GM12878 (cell line): Measurements from ENCODE around the gene ABCC4. TPM values are rescaled to one million over a fixed set of nuclear protein-coding genes. Genes with fewer than 3 reads are reported as not detected.

ENCODE experiments used
- ATAC-seq: fragments of 200-7000 bp; cut with Tn5 transposase; 3 replicates; pipeline ENCODE4 v1.9.1; 2020; ENCODE audit warnings: mild to moderate bottlenecking, moderate library complexity
- BruUV-seq: library from RNA; stranded (reverse); fragments of 400-500 nt; replicated peaks from 2 replicates; lab custom pipeline; 2021; lab: Mats Ljungman, UMichigan
- CTCF ChIA-PET: fragments of 300-600 bp; sonication (Branson Sonifier 250); formaldehyde crosslinking; extraction: SDS; loops from one replicate; lab custom pipeline; 2021; ENCODE audit warnings: inconsistent platforms; lab: Yijun Ruan, JAX
- POLR2A ChIA-PET: fragments of 350-600 bp; formaldehyde crosslinking; extraction: SDS; loops from one replicate; lab custom pipeline; 2021; ENCODE audit warnings: inconsistent platforms; lab: Charles Lee
- RAD21 ChIA-PET: fragments of 300-600 bp; sonication (Branson Sonifier 250); formaldehyde crosslinking; loops from one replicate; lab custom pipeline; 2023; ENCODE audit warnings: antibody characterized with exemption; ENCODE audit not compliant: unreplicated experiment; lab: Charles Lee
- SMC1A ChIA-PET: fragments of 300-600 bp; sonication (Branson Sonifier 250); formaldehyde crosslinking; loops from one replicate; lab custom pipeline; 2023; ENCODE audit not compliant: unreplicated experiment, uncharacterized antibody; lab: Charles Lee
- DNase-seq: peaks from one replicate; pipeline ENCODE4 v3.0.0-alpha.2; 2011; ENCODE audit warnings: low read depth, low spot score
- FAIRE-seq: peaks from 3 replicates; lab custom pipeline; 2011; peaks lifted over from hg19 to GRCh38; lab: Jason Lieb, UNC
- H2AFZ ChIP-seq: 2 replicates; pipeline ENCODE4 v1.6.0; 2011; ENCODE audit warnings: low read depth, low read length, control low read depth; ENCODE audit not compliant: control insufficient read depth
- H3K27ac ChIP-seq: 2 replicates; pipeline ENCODE4 v1.5.1; 2011; ENCODE audit warnings: control low read depth; ENCODE audit not compliant: control insufficient read depth, insufficient read depth
- H3K27me3 ChIP-seq, 2 experiments: replicated peaks in 1 of 2; 2 replicates each; pipeline versions ENCODE4 v1.6.0 to v1.6.1; 2011; ENCODE audit warnings: low read length in 1 of 2; ENCODE audit not compliant: control insufficient read depth in 2 of 2, insufficient read depth in 2 of 2
- H3K36me3 ChIP-seq, 2 experiments: 2 replicates each; pipeline ENCODE4 v1.5.1; 2011; ENCODE audit warnings: low read length in 1 of 2; ENCODE audit not compliant: control insufficient read depth in 2 of 2, insufficient read depth in 2 of 2
- H3K4me1 ChIP-seq: 2 replicates; pipeline ENCODE4 v1.6.1; 2011; ENCODE audit warnings: mild to moderate bottlenecking, low read length, moderate library complexity, mixed read lengths; ENCODE audit not compliant: control insufficient read depth, insufficient read depth
- H3K4me2 ChIP-seq: 2 replicates; pipeline ENCODE4 v1.6.0; 2011; ENCODE audit warnings: control low read depth; ENCODE audit not compliant: control insufficient read depth, insufficient read depth
- H3K4me3 ChIP-seq: fragments of 200-600 bp; sonication (generic); 2 replicates; pipeline ENCODE4 v1.5.1; 2016
- H3K79me2 ChIP-seq: 2 replicates; pipeline ENCODE4 v1.6.0; 2011; ENCODE audit warnings: low read length; ENCODE audit not compliant: control insufficient read depth, insufficient read depth
- H3K9ac ChIP-seq: 2 replicates; pipeline ENCODE4 v1.8.0; 2011; ENCODE audit warnings: low read length, control low read depth, mixed read lengths; ENCODE audit not compliant: control insufficient read depth, insufficient read depth
- H3K9me3 ChIP-seq: replicated peaks from 3 replicates; pipeline ENCODE4 v1.5.1; 2011; ENCODE audit warnings: mild to moderate bottlenecking, low read length; ENCODE audit not compliant: control insufficient read depth, insufficient read depth
- H4K20me1 ChIP-seq: 2 replicates; pipeline ENCODE4 v1.6.0; 2011; ENCODE audit not compliant: control insufficient read depth, insufficient read depth
- CEBPB ChIP-seq, 2 experiments: fragments of 150-350 bp in 1 of 2; IDR thresholded peaks; 2 replicates each; pipeline ENCODE4 v1.6.1; 2012 to 2014; ENCODE audit warnings: low read depth in 2 of 2, low read length in 2 of 2, borderline replicate concordance in 1 of 2, inconsistent platforms in 1 of 2
- E2F4 ChIP-seq: IDR thresholded peaks from 2 replicates; pipeline ENCODE4 v1.6.1; 2012; ENCODE audit warnings: low read depth, low read length, improper control_type of control experiment
- E2F8 ChIP-seq: fragments of 450-650 bp; IDR thresholded peaks from 2 replicates; pipeline ENCODE4 v1.6.1; 2018; ENCODE audit warnings: mild to moderate bottlenecking, low read depth, moderate library complexity; ENCODE audit not compliant: partially characterized antibody
- EP300 ChIP-seq, 2 experiments: fragments of 150-350 bp in 1 of 2; IDR thresholded peaks; 2 replicates each; pipeline ENCODE4 v1.6.1; 2011 to 2012; ENCODE audit warnings: low read depth in 2 of 2, low read length in 2 of 2, borderline replicate concordance in 1 of 2, improper control_type of control experiment in 1 of 2, inconsistent platforms in 1 of 2; ENCODE audit not compliant: control insufficient read depth in 1 of 2
- RCOR1 ChIP-seq: conservative IDR thresholded peaks from 2 replicates; pipeline ENCODE4 v1.6.1; 2012; ENCODE audit warnings: low read depth, low read length, improper control_type of control experiment
- ZBTB4 ChIP-seq: fragments of 450-650 bp; formaldehyde crosslinking; IDR thresholded peaks from 2 replicates; pipeline ENCODE4 v1.4.0; 2022; ENCODE audit warnings: mild to moderate bottlenecking, moderate library complexity
- WGBS: methylation state at CpG from one replicate; pipeline ENCODE4 v1.1.6; 2016; ENCODE audit warnings: low lambda C conversion rate; ENCODE audit not compliant: insufficient replicate concordance, insufficient coverage; ENCODE audit errors: missing lambda C conversion rate; 5-methylcytosine and 5-hydroxymethylcytosine counted together
- in situ Hi-C: fragments of 300-500 bp; cut with MboI; formaldehyde crosslinking; loops from 9 replicates; pipeline ENCODE4 v1.14.3; 2018; ENCODE audit warnings: mixed read lengths
- intact Hi-C: fragments of 100-400 bp; cut with micrococcal nuclease; formaldehyde crosslinking; loops from one replicate; pipeline ENCODE4 v1.14.2; 2022; ENCODE audit not compliant: unreplicated experiment
- polyA plus RNA-seq, 11 experiments: library from polyadenylated mRNA; depleted of rRNA in 4 of 11; unstranded in 6 of 11; stranded (reverse) in 5 of 11; fragments of >200 nt; fragmentation: Nextera tagmentation in 4 of 11; fragmentation: Illumina TruSeq in 1 of 11; extraction: Ambion mirVana in 4 of 11; extraction: Trizol in 1 of 11; gene quantifications; 1 replicate in 1 of 11; 2 replicates in 10 of 11; pipeline versions ENCODE4 v1.2.1 to v1.2.3, GENCODE V29; 2011 to 2016; ENCODE audit warnings: inconsistent platforms in 2 of 11, missing spikeins in 2 of 11, low read depth in 1 of 11
- total RNA-seq, 4 experiments: library from RNA; depleted of rRNA in 3 of 4; stranded (reverse); fragments of >200 nt in 3 of 4; fragmentation: Illumina TruSeq in 1 of 4; extraction: Trizol in 1 of 4; gene quantifications; 2 replicates each; pipeline versions ENCODE4 v1.2.1 to v1.2.3, GENCODE V29; 2013 to 2021
- TF ChIP-seq, protein P1 (sequence below): fragments of 450-650 bp; IDR thresholded peaks from 2 replicates; pipeline ENCODE4 v1.6.1; 2016; ENCODE audit warnings: mild to moderate bottlenecking
- TF ChIP-seq, protein P2 (sequence below): IDR thresholded peaks from 2 replicates; pipeline ENCODE4 v1.6.1; 2012; ENCODE audit warnings: low read depth, low read length, improper control_type of control experiment

Gene ABCC4
- total and polyA plus RNA-seq, 10 of the 15 experiments (the other 5 are each of a cell fraction or from before 2014, with no cell fraction given) = 7.2 to 44.4 (median 24.1) TPM

DNA sequence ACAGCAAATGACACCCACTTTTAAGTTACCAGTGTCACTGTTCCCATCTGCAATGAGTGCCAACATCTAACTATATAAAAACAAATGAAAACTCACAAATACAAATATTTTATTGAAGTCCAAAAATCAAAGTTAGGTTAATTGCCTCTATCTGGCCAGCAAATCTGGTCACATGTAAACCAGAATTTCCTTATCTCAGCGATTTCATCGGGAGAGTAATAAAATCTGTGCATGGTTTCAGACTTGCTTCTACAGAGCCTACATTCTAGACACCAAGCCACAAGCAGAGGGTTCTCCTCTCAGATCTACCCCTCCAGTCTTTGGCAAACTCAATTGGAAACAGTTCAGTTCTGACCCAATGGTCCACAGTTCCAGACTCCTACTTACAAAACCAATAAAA lies 189.6 kb downstream of the ABCC4 start:
- no TSS peak for BruUV-seq
- intact Hi-C loops (no loop called here), in situ Hi-C loops (no loop called here)
- H3K36me3 ChIP-seq = peaks cover 2 to 9% of the 10 kb centered on the region in 2 experiments
- TF ChIP-seq, protein P1, sequence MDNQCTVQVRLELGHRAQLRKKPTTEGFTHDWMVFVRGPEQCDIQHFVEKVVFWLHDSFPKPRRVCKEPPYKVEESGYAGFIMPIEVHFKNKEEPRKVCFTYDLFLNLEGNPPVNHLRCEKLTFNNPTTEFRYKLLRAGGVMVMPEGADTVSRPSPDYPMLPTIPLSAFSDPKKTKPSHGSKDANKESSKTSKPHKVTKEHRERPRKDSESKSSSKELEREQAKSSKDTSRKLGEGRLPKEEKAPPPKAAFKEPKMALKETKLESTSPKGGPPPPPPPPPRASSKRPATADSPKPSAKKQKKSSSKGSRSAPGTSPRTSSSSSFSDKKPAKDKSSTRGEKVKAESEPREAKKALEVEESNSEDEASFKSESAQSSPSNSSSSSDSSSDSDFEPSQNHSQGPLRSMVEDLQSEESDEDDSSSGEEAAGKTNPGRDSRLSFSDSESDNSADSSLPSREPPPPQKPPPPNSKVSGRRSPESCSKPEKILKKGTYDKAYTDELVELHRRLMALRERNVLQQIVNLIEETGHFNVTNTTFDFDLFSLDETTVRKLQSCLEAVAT = no peak
- no peak for TF ChIP-seq RCOR1
- TF ChIP-seq, protein P2, sequence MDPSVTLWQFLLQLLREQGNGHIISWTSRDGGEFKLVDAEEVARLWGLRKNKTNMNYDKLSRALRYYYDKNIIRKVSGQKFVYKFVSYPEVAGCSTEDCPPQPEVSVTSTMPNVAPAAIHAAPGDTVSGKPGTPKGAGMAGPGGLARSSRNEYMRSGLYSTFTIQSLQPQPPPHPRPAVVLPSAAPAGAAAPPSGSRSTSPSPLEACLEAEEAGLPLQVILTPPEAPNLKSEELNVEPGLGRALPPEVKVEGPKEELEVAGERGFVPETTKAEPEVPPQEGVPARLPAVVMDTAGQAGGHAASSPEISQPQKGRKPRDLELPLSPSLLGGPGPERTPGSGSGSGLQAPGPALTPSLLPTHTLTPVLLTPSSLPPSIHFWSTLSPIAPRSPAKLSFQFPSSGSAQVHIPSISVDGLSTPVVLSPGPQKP = no peak
- TF ChIP-seq E2F8 = no peak
- no peak for TF ChIP-seq ZBTB4 (CRISPR knock-in tag)
- TF ChIP-seq CEBPB (IDR thresholded peaks at IDR 0.05; ENCODE audit: borderline replicate concordance in 1 of 2, low read depth in 2 of 2, low read length in 2 of 2) = no peak
- TF ChIP-seq EP300 (IDR thresholded peaks at IDR 0.05; ENCODE audit: borderline replicate concordance in 1 of 2, control insufficient read depth in 1 of 2, low read depth in 2 of 2, low read length in 2 of 2) = no peak
- no peak for TF ChIP-seq E2F4
- H3K4me3 ChIP-seq = no peak overlapping the region
- 100% methylated on average over 2 of the region's 2 CpGs for WGBS
- DNase-seq = no peak
- ChIA-PET SMC1A (interaction anchor here (1.1 kb wide), 1 partner anchor 9 kb away, joined by 3 read pairs; no protein-coding TSS in a partner anchor), RAD21 (no interaction called here), POLR2A (interaction anchor here (0.5 kb wide), 1 partner anchor 165 kb away, joined by 3 read pairs; no protein-coding TSS in a partner anchor), CTCF (no interaction called here)
- H3K4me1 ChIP-seq = no peaks in the 10 kb centered on the region
- H3K27ac ChIP-seq = no peak overlapping the region
- no peak for FAIRE-seq
- no peaks in the 10 kb centered on the region for H3K27me3 ChIP-seq
- H3K79me2 ChIP-seq = no peaks in the 10 kb centered on the region
- no peak for ATAC-seq
- H4K20me1 ChIP-seq = no peaks in the 10 kb centered on the region
- H3K4me2 ChIP-seq = no peak overlapping the region
- no peak overlapping the region for H3K9ac ChIP-seq
- no peaks in the 10 kb centered on the region; the same call in 2 of the 3 replicates for H3K9me3 ChIP-seq
- no peak overlapping the region for H2AFZ ChIP-seq
